Measurements from ENCODE around the gene PRRT3. TPM values are rescaled to one million over a fixed set of nuclear protein-coding genes. Genes with fewer than 3 reads are reported as not detected.

The PRRT3 gene
- polyA plus RNA-seq, 1 of the 3 experiments (the other 2 are of a cell fraction) = 5.5 TPM

DNA sequence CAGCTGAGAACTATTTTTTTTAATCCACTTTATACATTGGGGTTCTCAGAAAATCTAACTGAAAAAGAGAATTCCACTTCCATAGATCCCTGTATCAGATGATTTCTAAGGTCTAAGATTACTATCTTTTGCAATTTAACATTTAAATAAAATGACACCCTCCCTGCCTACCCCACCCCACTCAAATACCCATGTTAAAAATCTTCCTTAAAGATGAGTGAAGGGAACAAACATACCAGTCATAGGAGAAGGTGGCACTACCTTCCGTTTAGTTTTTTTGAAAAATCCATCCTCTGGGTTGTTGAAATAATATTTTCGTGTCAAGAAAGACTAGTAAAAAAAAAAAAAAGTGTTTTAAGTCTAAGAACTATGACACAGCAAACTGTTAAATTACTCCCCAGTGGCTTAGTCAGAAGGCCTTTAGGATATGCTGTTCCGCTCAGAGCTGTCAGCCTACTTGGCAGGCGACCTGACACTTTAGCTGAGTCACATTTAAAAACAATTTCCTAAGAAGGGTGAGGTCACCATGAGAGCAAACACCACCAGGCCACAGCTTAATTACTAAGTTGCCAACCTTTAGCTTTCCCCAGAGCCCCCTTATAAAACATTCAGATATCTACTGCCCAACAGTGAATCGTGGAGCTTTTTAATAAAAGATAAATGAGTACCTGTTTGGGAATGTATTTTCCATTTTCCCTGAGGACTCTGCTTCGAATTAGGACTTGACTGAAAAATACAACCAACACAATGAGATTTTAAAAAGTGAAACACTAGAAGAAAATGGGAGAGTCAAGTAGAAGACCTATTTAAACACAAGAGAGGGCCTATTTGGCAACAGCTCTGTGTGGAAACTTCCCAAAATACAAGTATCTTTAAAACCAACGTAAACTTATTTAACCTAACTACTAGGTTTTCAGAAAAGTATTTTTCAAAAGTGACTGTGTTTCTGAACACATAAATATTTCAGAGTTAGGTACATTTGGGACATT is 24.8 kb upstream of the PRRT3 start:
- Histone ChIP-seq H3K27ac (ENCODE audit: low read depth in 2 of 2, low read length in 1 of 2) (peak overlapping the region in 1 of 2 experiments; percentile 81; a peak in 3 of 4 replicates), H3K27me3 (ENCODE audit: insufficient read depth) (no peaks in the 10 kb centered on the region), H3K9me3 (no peaks in the 10 kb centered on the region), H3K9ac (peak overlapping the region; percentile 42), H3K4me3 (ENCODE audit: low read depth in 2 of 2, low read length in 1 of 2) (no peak overlapping the region), H3K36me3 (replicated peaks in 1 of 2; ENCODE audit: control insufficient read depth in 1 of 2, insufficient read depth in 2 of 2, low read length in 1 of 2) (peaks cover 25 to 52% of the 10 kb centered on the region in 2 experiments), H3K4me2 (peak overlapping the region; percentile 54), H3K4me1 (ENCODE audit: control insufficient read depth in 1 of 2, insufficient read depth in 2 of 2, low read depth in 1 of 2, low read length in 1 of 2) (peaks cover 0 to 16% of the 10 kb centered on the region in 2 experiments; a peak in 1 of 4 replicates), H2AFZ (ENCODE audit: low read depth) (no peak overlapping the region), H3K79me2 (ENCODE audit: insufficient read depth) (peaks cover 36% of the 10 kb centered on the region; the same call in 1 of the 2 replicates), H4K20me1 (ENCODE audit: insufficient read depth) (no peaks in the 10 kb centered on the region), H3K9me2 (no peaks in the 10 kb centered on the region), H3F3A (replicated peaks; ENCODE audit: insufficient read depth) (peaks cover 25% of the 10 kb centered on the region)
- 33% methylated on average over 7 of the region's 7 CpGs for WGBS (ENCODE audit: low lambda C conversion rate)
- TF ChIP-seq, protein P1, sequence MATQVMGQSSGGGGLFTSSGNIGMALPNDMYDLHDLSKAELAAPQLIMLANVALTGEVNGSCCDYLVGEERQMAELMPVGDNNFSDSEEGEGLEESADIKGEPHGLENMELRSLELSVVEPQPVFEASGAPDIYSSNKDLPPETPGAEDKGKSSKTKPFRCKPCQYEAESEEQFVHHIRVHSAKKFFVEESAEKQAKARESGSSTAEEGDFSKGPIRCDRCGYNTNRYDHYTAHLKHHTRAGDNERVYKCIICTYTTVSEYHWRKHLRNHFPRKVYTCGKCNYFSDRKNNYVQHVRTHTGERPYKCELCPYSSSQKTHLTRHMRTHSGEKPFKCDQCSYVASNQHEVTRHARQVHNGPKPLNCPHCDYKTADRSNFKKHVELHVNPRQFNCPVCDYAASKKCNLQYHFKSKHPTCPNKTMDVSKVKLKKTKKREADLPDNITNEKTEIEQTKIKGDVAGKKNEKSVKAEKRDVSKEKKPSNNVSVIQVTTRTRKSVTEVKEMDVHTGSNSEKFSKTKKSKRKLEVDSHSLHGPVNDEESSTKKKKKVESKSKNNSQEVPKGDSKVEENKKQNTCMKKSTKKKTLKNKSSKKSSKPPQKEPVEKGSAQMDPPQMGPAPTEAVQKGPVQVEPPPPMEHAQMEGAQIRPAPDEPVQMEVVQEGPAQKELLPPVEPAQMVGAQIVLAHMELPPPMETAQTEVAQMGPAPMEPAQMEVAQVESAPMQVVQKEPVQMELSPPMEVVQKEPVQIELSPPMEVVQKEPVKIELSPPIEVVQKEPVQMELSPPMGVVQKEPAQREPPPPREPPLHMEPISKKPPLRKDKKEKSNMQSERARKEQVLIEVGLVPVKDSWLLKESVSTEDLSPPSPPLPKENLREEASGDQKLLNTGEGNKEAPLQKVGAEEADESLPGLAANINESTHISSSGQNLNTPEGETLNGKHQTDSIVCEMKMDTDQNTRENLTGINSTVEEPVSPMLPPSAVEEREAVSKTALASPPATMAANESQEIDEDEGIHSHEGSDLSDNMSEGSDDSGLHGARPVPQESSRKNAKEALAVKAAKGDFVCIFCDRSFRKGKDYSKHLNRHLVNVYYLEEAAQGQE (IDR thresholded peaks at IDR 0.05; ENCODE audit: low read depth, low read length) = no peak
- TF ChIP-seq FOXJ3 (CRISPR knock-in tag; IDR thresholded peaks at IDR 0.05) = no peak
- peak in 1 of 2 experiments; percentile 35; a peak in 1 of 4 replicates for TF ChIP-seq EP300 (IDR thresholded peaks at IDR 0.05; ENCODE audit: borderline replicate concordance in 1 of 2, low read depth in 1 of 2, low read length in 1 of 2)
- TF ChIP-seq FOSL2 (IDR thresholded peaks at IDR 0.05; ENCODE audit: borderline replicate concordance, low read depth) = peak; percentile 74
- TF ChIP-seq SIN3A (IDR thresholded peaks at IDR 0.05; ENCODE audit: borderline replicate concordance, low read depth, low read length) = peak; percentile 97
- TF ChIP-seq, protein P2, sequence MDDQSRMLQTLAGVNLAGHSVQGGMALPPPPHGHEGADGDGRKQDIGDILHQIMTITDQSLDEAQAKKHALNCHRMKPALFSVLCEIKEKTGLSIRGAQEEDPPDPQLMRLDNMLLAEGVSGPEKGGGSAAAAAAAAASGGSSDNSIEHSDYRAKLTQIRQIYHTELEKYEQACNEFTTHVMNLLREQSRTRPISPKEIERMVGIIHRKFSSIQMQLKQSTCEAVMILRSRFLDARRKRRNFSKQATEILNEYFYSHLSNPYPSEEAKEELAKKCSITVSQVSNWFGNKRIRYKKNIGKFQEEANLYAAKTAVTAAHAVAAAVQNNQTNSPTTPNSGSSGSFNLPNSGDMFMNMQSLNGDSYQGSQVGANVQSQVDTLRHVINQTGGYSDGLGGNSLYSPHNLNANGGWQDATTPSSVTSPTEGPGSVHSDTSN (IDR thresholded peaks at IDR 0.05) = peak; percentile 85
- TF ChIP-seq RXRA (IDR thresholded peaks at IDR 0.05; ENCODE audit: borderline replicate concordance, low read depth) = peak; percentile 67; the same call in 1 of the 2 replicates
- TF ChIP-seq TCF12 (IDR thresholded peaks at IDR 0.05) = peak; percentile 47; the same call in 1 of the 2 replicates
- TF ChIP-seq, protein P3, sequence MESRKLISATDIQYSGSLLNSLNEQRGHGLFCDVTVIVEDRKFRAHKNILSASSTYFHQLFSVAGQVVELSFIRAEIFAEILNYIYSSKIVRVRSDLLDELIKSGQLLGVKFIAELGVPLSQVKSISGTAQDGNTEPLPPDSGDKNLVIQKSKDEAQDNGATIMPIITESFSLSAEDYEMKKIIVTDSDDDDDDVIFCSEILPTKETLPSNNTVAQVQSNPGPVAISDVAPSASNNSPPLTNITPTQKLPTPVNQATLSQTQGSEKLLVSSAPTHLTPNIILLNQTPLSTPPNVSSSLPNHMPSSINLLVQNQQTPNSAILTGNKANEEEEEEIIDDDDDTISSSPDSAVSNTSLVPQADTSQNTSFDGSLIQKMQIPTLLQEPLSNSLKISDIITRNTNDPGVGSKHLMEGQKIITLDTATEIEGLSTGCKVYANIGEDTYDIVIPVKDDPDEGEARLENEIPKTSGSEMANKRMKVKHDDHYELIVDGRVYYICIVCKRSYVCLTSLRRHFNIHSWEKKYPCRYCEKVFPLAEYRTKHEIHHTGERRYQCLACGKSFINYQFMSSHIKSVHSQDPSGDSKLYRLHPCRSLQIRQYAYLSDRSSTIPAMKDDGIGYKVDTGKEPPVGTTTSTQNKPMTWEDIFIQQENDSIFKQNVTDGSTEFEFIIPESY (IDR thresholded peaks at IDR 0.05; ENCODE audit: borderline replicate concordance, low read depth) = no peak
- TF ChIP-seq, protein P4, sequence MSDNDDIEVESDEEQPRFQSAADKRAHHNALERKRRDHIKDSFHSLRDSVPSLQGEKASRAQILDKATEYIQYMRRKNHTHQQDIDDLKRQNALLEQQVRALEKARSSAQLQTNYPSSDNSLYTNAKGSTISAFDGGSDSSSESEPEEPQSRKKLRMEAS (IDR thresholded peaks at IDR 0.05; ENCODE audit: low read depth) = 0 out of 2 replicates have a peak, but pooled peaks have one; percentile 30
- TF ChIP-seq ELF1 (IDR thresholded peaks at IDR 0.05) = no peak
- TF ChIP-seq, protein P5, sequence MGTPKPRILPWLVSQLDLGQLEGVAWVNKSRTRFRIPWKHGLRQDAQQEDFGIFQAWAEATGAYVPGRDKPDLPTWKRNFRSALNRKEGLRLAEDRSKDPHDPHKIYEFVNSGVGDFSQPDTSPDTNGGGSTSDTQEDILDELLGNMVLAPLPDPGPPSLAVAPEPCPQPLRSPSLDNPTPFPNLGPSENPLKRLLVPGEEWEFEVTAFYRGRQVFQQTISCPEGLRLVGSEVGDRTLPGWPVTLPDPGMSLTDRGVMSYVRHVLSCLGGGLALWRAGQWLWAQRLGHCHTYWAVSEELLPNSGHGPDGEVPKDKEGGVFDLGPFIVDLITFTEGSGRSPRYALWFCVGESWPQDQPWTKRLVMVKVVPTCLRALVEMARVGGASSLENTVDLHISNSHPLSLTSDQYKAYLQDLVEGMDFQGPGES (IDR thresholded peaks at IDR 0.05; ENCODE audit: low read depth, low read length) = no peak
- peak; percentile 80 for TF ChIP-seq NFIC (IDR thresholded peaks at IDR 0.05; ENCODE audit: borderline replicate concordance)
- TF ChIP-seq JUND (IDR thresholded peaks at IDR 0.05) = peak; percentile 73
- no peak for TF ChIP-seq GATA2 (CRISPR knock-in tag; IDR thresholded peaks at IDR 0.05)
- no peak for TF ChIP-seq YY1 (IDR thresholded peaks at IDR 0.05; ENCODE audit: low read depth)
- POLR2A ChIA-PET = interaction anchor here (0.6 to 1.2 kb wide), 2 partner anchors 13 to 580 kb away, joined by 3 to 4 read pairs; no protein-coding TSS in a partner anchor
- no peak for DNase-seq
- CTCF ChIA-PET = interaction anchor here (1.6 kb wide), 1 partner anchor 30 kb away, joined by 5 read pairs; no protein-coding TSS in a partner anchor

All from SK-N-SH (cell line).